ENCODE measurements around the gene HRH1.
"Not testable (repeated sequence)": the region's sequence is repeated elsewhere in the genome, so short reads cannot be mapped to it uniquely, and the experiment has no call there.

Gene HRH1

DNA sequence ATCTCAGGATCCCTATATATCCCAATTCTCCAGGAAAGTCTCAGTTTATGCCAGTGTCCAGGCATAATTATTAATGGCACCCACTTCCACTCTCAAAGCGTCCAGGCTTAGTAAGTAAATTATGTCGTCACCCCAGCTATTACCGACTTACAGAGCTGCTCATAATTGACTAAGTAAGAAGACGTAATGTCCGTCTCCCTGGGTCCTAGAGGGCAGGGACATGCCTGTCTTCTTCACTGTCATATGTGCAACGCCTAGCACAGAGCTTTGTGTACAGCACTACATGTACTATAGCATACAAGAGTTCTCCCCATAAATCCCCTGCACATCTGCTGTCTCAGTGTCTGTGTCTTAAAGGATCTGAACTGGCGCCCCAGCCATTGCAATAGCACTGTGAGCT is 23.9 kb upstream of the HRH1 start:
- Histone ChIP-seq H3K4me1 (ENCODE audit: control insufficient read depth, insufficient read depth, low read length, poor library complexity, severe bottlenecking) (no peaks in the 10 kb centered on the region), H3K27ac (ENCODE audit: low read depth, low read length, severe bottlenecking) (no peak overlapping the region), H3K4me3 (ENCODE audit: extremely low read depth, insufficient read depth, low read length, poor library complexity, severe bottlenecking) (no peak overlapping the region), H3K36me3 (ENCODE audit: control insufficient read depth, insufficient read depth, low read length) (no peaks in the 10 kb centered on the region), H3K9me3 (ENCODE audit: control insufficient read depth, low read length) (no peaks in the 10 kb centered on the region)
- WGBS, 2 experiments (ENCODE audit: insufficient coverage in 2 of 2): 89 to 95% methylated on average over 7 of the region's 7 CpGs

- Histone ChIP-seq H3K36me3 (ENCODE audit: control insufficient read depth, insufficient read depth, low read length) (no peaks in the 10 kb centered on the region), H3K4me3 (ENCODE audit: extremely low read depth, insufficient read depth, low read length, poor library complexity, severe bottlenecking) (no peak overlapping the region), H3K9me3 (ENCODE audit: control insufficient read depth, low read length) (no peaks in the 10 kb centered on the region), H3K4me1 (ENCODE audit: control insufficient read depth, insufficient read depth, low read length, poor library complexity, severe bottlenecking) (peaks cover 2% of the 10 kb centered on the region), H3K27ac (ENCODE audit: low read depth, low read length, severe bottlenecking) (no peak overlapping the region)
- WGBS, 2 experiments (ENCODE audit: insufficient coverage in 2 of 2): 89 to 96% methylated on average over 3 of the region's 5 CpGs
These were observed 22.9 kb upstream of the HRH1 start for GRCh38 chr3:11131371-11131770.

DNA sequence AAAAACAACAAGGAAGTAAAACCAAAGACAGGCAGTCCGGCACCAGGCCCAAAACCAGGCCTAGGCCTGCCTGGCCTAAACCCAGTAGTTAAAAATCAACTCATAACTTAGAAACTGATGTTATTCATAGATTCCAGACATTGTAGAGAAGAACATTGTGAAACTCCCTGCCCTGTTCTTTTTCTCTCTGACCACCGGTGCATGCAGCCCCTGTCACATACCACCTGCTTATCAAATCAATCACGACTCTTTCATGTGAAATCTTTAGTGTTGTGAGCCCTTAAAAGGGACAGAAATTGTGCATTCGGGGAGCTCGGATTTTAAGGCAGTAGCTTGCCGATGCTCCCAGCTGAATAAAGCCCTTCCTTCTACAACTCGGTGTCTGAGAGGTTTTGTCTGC is 22.4 kb upstream of the HRH1 start:
- H3K27ac ChIP-seq (ENCODE audit: low read depth, low read length, severe bottlenecking); H3K4me3 ChIP-seq (ENCODE audit: extremely low read depth, insufficient read depth, low read length, poor library complexity, severe bottlenecking); H3K4me1 ChIP-seq (ENCODE audit: control insufficient read depth, insufficient read depth, low read length, poor library complexity, severe bottlenecking); H3K9me3 ChIP-seq (ENCODE audit: control insufficient read depth, low read length); H3K36me3 ChIP-seq (ENCODE audit: control insufficient read depth, insufficient read depth, low read length): not testable (repeated sequence)
- WGBS, 2 experiments (ENCODE audit: insufficient coverage in 2 of 2): no CpG with 5 or more reads among the region's 7 CpGs

DNA sequence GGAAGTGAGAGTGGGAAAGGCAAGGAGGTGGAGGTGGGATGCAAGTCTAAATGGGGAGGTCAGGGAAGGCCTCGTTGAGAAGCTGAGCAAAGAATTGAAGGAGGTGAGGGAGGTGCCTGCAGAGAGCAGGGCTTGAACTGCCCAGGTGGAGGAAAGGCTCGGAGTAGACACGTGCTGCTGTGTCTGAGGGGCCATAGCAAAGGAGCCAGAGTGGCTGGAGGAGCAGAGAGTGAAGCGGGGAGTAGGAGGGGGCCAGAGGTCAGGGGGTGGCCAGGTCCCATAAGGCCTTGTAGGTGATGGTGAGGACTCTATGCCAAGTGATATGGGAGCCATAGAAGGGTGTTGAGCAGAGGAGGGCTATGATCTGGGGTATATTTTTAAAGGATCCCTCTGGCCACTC is 21.4 kb upstream of the HRH1 start:
- no peaks in the 10 kb centered on the region for H3K36me3 ChIP-seq (ENCODE audit: control insufficient read depth, insufficient read depth, low read length)
- peaks cover 7% of the 10 kb centered on the region for H3K4me1 ChIP-seq (ENCODE audit: control insufficient read depth, insufficient read depth, low read length, poor library complexity, severe bottlenecking)
- H3K9me3 ChIP-seq (ENCODE audit: control insufficient read depth, low read length): no peaks in the 10 kb centered on the region
- H3K4me3 ChIP-seq (ENCODE audit: extremely low read depth, insufficient read depth, low read length, poor library complexity, severe bottlenecking): no peak overlapping the region
- no peak overlapping the region for H3K27ac ChIP-seq (ENCODE audit: low read depth, low read length, severe bottlenecking)
- WGBS, 2 experiments (ENCODE audit: insufficient coverage in 2 of 2): 76 to 86% methylated on average over 4 of the region's 4 CpGs

- Histone ChIP-seq H3K4me1 (ENCODE audit: control insufficient read depth, insufficient read depth, low read length, poor library complexity, severe bottlenecking) (peaks cover 7% of the 10 kb centered on the region), H3K4me3 (ENCODE audit: extremely low read depth, insufficient read depth, low read length, poor library complexity, severe bottlenecking) (no peak overlapping the region), H3K27ac (ENCODE audit: low read depth, low read length, severe bottlenecking) (no peak overlapping the region), H3K9me3 (ENCODE audit: control insufficient read depth, low read length) (no peaks in the 10 kb centered on the region), H3K36me3 (ENCODE audit: control insufficient read depth, insufficient read depth, low read length) (no peaks in the 10 kb centered on the region)
- 79 to 97% methylated on average over 2 of the region's 2 CpGs for WGBS, 2 experiments (ENCODE audit: insufficient coverage in 2 of 2)
These were observed 19.5 kb upstream of the HRH1 start for GRCh38 chr3:11134794-11135193.

- peaks cover 7% of the 10 kb centered on the region for H3K4me1 ChIP-seq (ENCODE audit: control insufficient read depth, insufficient read depth, low read length, poor library complexity, severe bottlenecking)
- H3K36me3 ChIP-seq (ENCODE audit: control insufficient read depth, insufficient read depth, low read length): no peaks in the 10 kb centered on the region
- peak overlapping the region; percentile 89 for H3K27ac ChIP-seq (ENCODE audit: low read depth, low read length, severe bottlenecking)
- no peak overlapping the region for H3K4me3 ChIP-seq (ENCODE audit: extremely low read depth, insufficient read depth, low read length, poor library complexity, severe bottlenecking)
- H3K9me3 ChIP-seq (ENCODE audit: control insufficient read depth, low read length): no peaks in the 10 kb centered on the region
- WGBS, 2 experiments (ENCODE audit: insufficient coverage in 2 of 2): 86 to 100% methylated on average over 2 to 3 of the region's 3 CpGs
These were observed 18.2 kb upstream of the HRH1 start for GRCh38 chr3:11136116-11136515.

- Histone ChIP-seq H3K36me3 (ENCODE audit: control insufficient read depth, insufficient read depth, low read length) (no peaks in the 10 kb centered on the region), H3K4me1 (ENCODE audit: control insufficient read depth, insufficient read depth, low read length, poor library complexity, severe bottlenecking) (peaks cover 7% of the 10 kb centered on the region), H3K27ac (ENCODE audit: low read depth, low read length, severe bottlenecking) (peak overlapping the region; percentile 89), H3K9me3 (ENCODE audit: control insufficient read depth, low read length) (no peaks in the 10 kb centered on the region), H3K4me3 (ENCODE audit: extremely low read depth, insufficient read depth, low read length, poor library complexity, severe bottlenecking) (peak overlapping the region; percentile 14)
- 48 to 62% methylated on average over 18 of the region's 22 CpGs for WGBS, 2 experiments (ENCODE audit: insufficient coverage in 2 of 2)
These were observed 17.3 kb upstream of the HRH1 start for GRCh38 chr3:11136830-11137626.

DNA sequence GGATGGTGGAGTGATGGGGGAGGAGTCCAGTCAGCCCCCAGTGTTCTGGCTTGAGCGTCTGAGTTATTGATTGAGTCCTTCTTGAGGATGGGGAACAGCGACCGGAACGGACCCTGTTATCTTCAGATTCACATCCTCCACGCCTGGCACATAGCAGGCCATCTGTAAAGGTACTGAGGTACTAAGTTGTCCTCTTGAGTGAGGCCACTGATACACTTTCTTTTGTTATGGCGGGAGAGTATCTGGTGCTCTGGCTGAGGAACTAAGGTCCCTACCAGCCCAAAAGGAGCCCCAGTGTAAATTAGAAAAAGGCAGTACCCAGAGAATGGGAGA is 16.7 kb upstream of the HRH1 start:
- Histone ChIP-seq H3K36me3 (ENCODE audit: control insufficient read depth, insufficient read depth, low read length) (no peaks in the 10 kb centered on the region), H3K4me1 (ENCODE audit: control insufficient read depth, insufficient read depth, low read length, poor library complexity, severe bottlenecking) (peaks cover 7% of the 10 kb centered on the region), H3K9me3 (ENCODE audit: control insufficient read depth, low read length) (no peaks in the 10 kb centered on the region), H3K4me3 (ENCODE audit: extremely low read depth, insufficient read depth, low read length, poor library complexity, severe bottlenecking) (no peak overlapping the region), H3K27ac (ENCODE audit: low read depth, low read length, severe bottlenecking) (no peak overlapping the region)
- WGBS, 2 experiments (ENCODE audit: insufficient coverage in 2 of 2): 80 to 81% methylated on average over 5 of the region's 6 CpGs

- no peak overlapping the region for H3K27ac ChIP-seq (ENCODE audit: low read depth, low read length, severe bottlenecking)
- no peaks in the 10 kb centered on the region for H3K9me3 ChIP-seq (ENCODE audit: control insufficient read depth, low read length)
- peaks cover 11% of the 10 kb centered on the region for H3K4me1 ChIP-seq (ENCODE audit: control insufficient read depth, insufficient read depth, low read length, poor library complexity, severe bottlenecking)
- H3K36me3 ChIP-seq (ENCODE audit: control insufficient read depth, insufficient read depth, low read length): no peaks in the 10 kb centered on the region
- no peak overlapping the region for H3K4me3 ChIP-seq (ENCODE audit: extremely low read depth, insufficient read depth, low read length, poor library complexity, severe bottlenecking)
- 88 to 92% methylated on average over 2 of the region's 2 CpGs for WGBS, 2 experiments (ENCODE audit: insufficient coverage in 2 of 2)
These were observed 15.9 kb upstream of the HRH1 start for GRCh38 chr3:11138371-11138770.

- Histone ChIP-seq H3K4me1 (ENCODE audit: control insufficient read depth, insufficient read depth, low read length, poor library complexity, severe bottlenecking) (peaks cover 16% of the 10 kb centered on the region), H3K36me3 (ENCODE audit: control insufficient read depth, insufficient read depth, low read length) (no peaks in the 10 kb centered on the region), H3K9me3 (ENCODE audit: control insufficient read depth, low read length) (no peaks in the 10 kb centered on the region), H3K27ac (ENCODE audit: low read depth, low read length, severe bottlenecking) (no peak overlapping the region), H3K4me3 (ENCODE audit: extremely low read depth, insufficient read depth, low read length, poor library complexity, severe bottlenecking) (no peak overlapping the region)
- WGBS, 2 experiments (ENCODE audit: insufficient coverage in 2 of 2): 84 to 92% methylated on average over 9 of the region's 13 CpGs
These were observed 14.1 kb upstream of the HRH1 start for GRCh38 chr3:11140030-11140712.

DNA sequence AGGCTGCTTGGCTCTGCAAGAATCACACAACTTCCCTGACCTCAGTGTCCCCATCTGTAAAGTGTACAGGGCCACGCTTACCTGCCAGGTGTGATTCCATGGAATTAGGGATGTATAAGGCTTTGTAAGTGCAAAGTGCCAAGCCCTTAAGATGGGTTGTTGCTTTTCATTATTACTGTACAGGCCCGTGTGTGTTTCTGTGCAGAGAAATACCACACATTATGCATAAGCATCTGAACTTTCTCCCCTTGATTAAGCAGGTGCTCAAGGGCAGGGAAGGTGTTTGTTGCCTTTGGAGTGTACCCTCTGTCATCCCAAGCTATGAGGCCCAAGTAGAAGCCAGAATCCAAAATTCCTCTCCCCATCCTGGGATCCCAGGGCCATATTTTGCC is 13.6 kb upstream of the HRH1 start:
- H3K36me3 ChIP-seq (ENCODE audit: control insufficient read depth, insufficient read depth, low read length): no peaks in the 10 kb centered on the region
- H3K4me3 ChIP-seq (ENCODE audit: extremely low read depth, insufficient read depth, low read length, poor library complexity, severe bottlenecking): no peak overlapping the region
- peaks cover 16% of the 10 kb centered on the region for H3K4me1 ChIP-seq (ENCODE audit: control insufficient read depth, insufficient read depth, low read length, poor library complexity, severe bottlenecking)
- WGBS, 2 experiments (ENCODE audit: insufficient coverage in 2 of 2): 80% methylated on average over 1 of the region's 2 CpGs; no CpG with 5 or more reads in 1 of the 2 experiments
- H3K9me3 ChIP-seq (ENCODE audit: control insufficient read depth, low read length): no peaks in the 10 kb centered on the region
- H3K27ac ChIP-seq (ENCODE audit: low read depth, low read length, severe bottlenecking): no peak overlapping the region

Measured in mesodermal cell (in vitro differentiated cells).